Measurements from ENCODE around the gene C19orf38. TPM values are rescaled to one million over a fixed set of nuclear protein-coding genes. Genes with fewer than 3 reads are reported as not detected.
"Not testable (repeated sequence)": the region's sequence is repeated elsewhere in the genome, so short reads cannot be mapped to it uniquely, and the experiment has no call there.

Gene C19orf38
- polyA plus RNA-seq, 1 donor from 2014 or later, result 6.5 TPM

DNA sequence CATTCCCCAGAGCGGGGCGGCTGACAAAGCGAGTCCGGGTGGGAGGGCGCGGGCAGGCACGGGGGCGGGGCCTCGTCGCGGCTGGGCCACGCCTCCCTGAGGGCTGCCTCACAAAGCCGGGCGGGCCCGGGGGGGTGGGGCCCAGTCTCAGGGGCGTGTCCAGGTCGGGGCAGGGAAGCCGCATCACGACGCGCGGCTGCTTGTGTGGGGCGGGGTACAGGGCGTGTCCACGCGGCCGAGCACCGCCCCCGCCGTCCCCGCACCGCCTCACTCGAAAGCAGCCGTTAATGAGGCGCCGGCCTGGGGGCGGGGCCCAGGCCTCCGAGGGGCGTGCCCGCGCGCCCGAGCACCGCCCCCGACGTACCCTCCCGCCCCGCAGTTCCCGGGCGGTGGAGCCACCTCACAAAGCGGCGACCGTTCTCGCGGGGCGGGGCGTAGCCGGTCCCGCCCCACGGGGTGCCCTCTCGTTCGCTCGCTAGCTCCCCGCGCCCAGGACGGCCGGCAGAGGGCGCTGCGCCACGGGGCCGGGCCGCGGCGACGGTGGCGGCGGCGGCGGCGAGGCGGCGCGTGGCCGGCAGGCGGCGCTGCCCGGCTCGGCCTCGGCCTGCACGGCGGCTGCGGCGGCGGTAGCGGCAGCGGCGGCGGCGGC is 22.9 kb downstream of the C19orf38 start, which contains the start of gene CARM1:
Gene CARM1, plus strand, starts transcription at position 599 of the 649 bp plus-strand sequence. CDS start 150 bp downstream, outside the sequence.
- Mint-ChIP-seq H3K36me3 (peaks cover 4% of the 10 kb centered on the region), H3K27ac (peak within 1 kb of the TSS; percentile 61 to 92 (median 86)), H3K27me3 (no peaks in the 10 kb centered on the region)

GRCh38 chr19:10871711-10872545 is 23.7 kb downstream of the C19orf38 start:
- peaks cover 4% of the 10 kb centered on the region for H3K36me3 Mint-ChIP-seq
- peaks cover 19 to 34% (median 22%) of the 10 kb centered on the region in 3 donors for H3K4me1 Mint-ChIP-seq
- H3K4me3 Mint-ChIP-seq, result peak overlapping the region; percentile 80 to 93 (median 86)
- no peaks in the 10 kb centered on the region for H3K9me3 Mint-ChIP-seq
- no peaks in the 10 kb centered on the region for H3K27me3 Mint-ChIP-seq
- H3K27ac Mint-ChIP-seq, result peak overlapping the region; percentile 61 to 83 (median 78)

More for the DNA sequence above, 22.9 kb downstream of the C19orf38 start, which contains the start of gene CARM1:
- H3K4me1 Mint-ChIP-seq, result peaks cover 16 to 28% (median 19%) of the 10 kb centered on the region in 3 donors
- peak within 1 kb of the TSS; percentile 80 to 94 (median 88) for H3K4me3 Mint-ChIP-seq
- no peaks in the 10 kb centered on the region for H3K9me3 Mint-ChIP-seq

GRCh38 chr19:10872546-10873107 is 24.4 kb downstream of the C19orf38 start:
- H3K4me1 Mint-ChIP-seq, result peaks cover 21 to 34% (median 25%) of the 10 kb centered on the region in 3 donors
- H3K27ac Mint-ChIP-seq, result peak overlapping the region; percentile 61 to 83 (median 78)
- peak overlapping the region; percentile 80 to 93 (median 86) for H3K4me3 Mint-ChIP-seq
- H3K9me3 Mint-ChIP-seq, result no peaks in the 10 kb centered on the region
- H3K27me3 Mint-ChIP-seq, result no peaks in the 10 kb centered on the region
- H3K36me3 Mint-ChIP-seq, result peaks cover 4% of the 10 kb centered on the region

GRCh38 chr19:10874024-10874423 is 25.8 kb downstream of the C19orf38 start:
- H3K4me1 Mint-ChIP-seq, result peaks cover 23 to 37% (median 28%) of the 10 kb centered on the region in 3 donors
- no peaks in the 10 kb centered on the region for H3K27me3 Mint-ChIP-seq
- peaks cover 4% of the 10 kb centered on the region for H3K36me3 Mint-ChIP-seq
- peak overlapping the region; percentile 60 to 89 (median 89) for H3K27ac Mint-ChIP-seq
- H3K4me3 Mint-ChIP-seq, result peak overlapping the region; percentile 66 to 91 (median 86)
- H3K9me3 Mint-ChIP-seq, result no peaks in the 10 kb centered on the region

DNA sequence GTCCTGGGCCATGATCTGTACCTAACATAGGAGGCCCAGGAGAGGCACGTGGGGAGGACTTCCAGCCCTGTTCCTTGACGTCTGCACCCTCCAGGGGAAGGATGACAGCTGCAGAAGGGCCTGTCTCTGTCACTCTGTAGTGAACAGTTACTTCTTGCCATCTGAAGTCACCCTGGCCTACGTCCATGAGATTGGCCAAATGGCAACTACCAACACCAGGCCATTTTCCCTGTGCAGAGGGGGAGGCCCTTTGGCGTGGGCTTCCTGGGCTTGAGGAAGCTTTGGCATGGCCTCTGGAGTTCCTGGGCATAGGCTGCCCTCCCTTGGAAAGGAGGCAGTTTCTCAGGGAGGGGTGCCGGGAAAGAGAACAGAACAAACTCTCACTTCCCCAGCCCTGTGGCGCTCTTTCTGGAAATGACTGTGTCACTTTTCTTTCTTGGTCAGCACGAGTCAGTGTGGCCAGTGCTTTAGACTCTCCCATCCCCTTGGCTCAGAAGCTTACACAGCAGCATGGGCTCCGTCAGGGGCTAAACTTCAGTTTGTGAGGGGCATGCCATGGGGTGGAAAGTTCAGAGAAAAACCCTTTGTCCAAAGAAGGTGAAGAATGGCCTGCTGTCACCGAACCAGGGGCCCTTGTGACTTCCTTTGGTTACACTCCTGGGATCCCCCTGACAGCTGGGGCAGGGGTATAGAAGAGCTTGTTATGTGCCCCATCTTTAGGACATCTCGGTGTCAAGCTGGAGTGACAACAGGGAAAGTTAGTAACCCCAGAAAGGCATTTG is 28.4 kb downstream of the C19orf38 start:
- Mint-ChIP-seq H3K4me3 (peak overlapping the region; percentile 30 to 80 (median 70)), H3K27me3 (no peaks in the 10 kb centered on the region), H3K9me3 (no peaks in the 10 kb centered on the region), H3K4me1 (peaks cover 28 to 36% (median 30%) of the 10 kb centered on the region in 3 donors), H3K36me3 (peaks cover 4% of the 10 kb centered on the region), H3K27ac (peak overlapping the region; percentile 61 to 85 (median 80))

GRCh38 chr19:10877608-10878007 is 29.4 kb downstream of the C19orf38 start:
- peak overlapping the region in 2 of 3 donors; percentile 86 to 88 for H3K27ac Mint-ChIP-seq
- H3K36me3 Mint-ChIP-seq, H3K9me3 Mint-ChIP-seq, H3K27me3 Mint-ChIP-seq: not testable (repeated sequence)
- H3K4me1 Mint-ChIP-seq, result peaks cover 27 to 35% (median 28%) of the 10 kb centered on the region in 3 donors
- peak overlapping the region in 3 of 4 donors; percentile 76 to 90 (median 77) for H3K4me3 Mint-ChIP-seq

- peak overlapping the region; percentile 86 to 90 (median 88) for H3K27ac Mint-ChIP-seq
- H3K36me3 Mint-ChIP-seq, result peaks cover 4% of the 10 kb centered on the region
- H3K27me3 Mint-ChIP-seq, result no peaks in the 10 kb centered on the region
- H3K9me3 Mint-ChIP-seq, result no peaks in the 10 kb centered on the region
- H3K4me3 Mint-ChIP-seq, result peak overlapping the region; percentile 56 to 90 (median 81)
- H3K4me1 Mint-ChIP-seq, result peaks cover 23 to 29% (median 24%) of the 10 kb centered on the region in 3 donors
These were observed 30.0 kb downstream of the C19orf38 start for GRCh38 chr19:10878253-10878652.

- H3K36me3 Mint-ChIP-seq, result no peaks in the 10 kb centered on the region
- peaks cover 18 to 23% (median 21%) of the 10 kb centered on the region in 3 donors for H3K4me1 Mint-ChIP-seq
- H3K4me3 Mint-ChIP-seq, result no peak overlapping the region
- no peak overlapping the region for H3K27ac Mint-ChIP-seq
- no peaks in the 10 kb centered on the region for H3K9me3 Mint-ChIP-seq
- no peaks in the 10 kb centered on the region for H3K27me3 Mint-ChIP-seq
These were observed 33.3 kb downstream of the C19orf38 start for GRCh38 chr19:10881403-10882107.

DNA sequence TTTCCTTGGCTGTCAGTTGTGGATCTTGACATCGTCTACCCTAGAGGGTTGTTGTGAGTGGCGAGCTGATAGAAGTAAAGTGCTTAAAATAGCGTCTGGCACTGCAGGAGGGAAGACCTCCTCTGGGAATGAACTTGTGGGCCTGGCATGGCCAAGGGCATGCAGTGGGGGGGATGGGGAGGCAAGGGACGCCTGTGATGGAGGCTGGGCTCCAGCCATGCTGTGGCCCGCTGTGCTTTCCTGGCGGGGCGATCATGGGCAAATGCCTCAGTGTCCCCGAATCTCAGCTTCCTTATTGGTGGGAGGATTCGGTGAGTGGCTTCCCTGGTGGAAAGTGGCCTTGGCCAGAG is 33.9 kb downstream of the C19orf38 start:
- H3K4me1 Mint-ChIP-seq, result peaks cover 14 to 19% (median 17%) of the 10 kb centered on the region in 3 donors
- H3K9me3 Mint-ChIP-seq, result no peaks in the 10 kb centered on the region

DNA sequence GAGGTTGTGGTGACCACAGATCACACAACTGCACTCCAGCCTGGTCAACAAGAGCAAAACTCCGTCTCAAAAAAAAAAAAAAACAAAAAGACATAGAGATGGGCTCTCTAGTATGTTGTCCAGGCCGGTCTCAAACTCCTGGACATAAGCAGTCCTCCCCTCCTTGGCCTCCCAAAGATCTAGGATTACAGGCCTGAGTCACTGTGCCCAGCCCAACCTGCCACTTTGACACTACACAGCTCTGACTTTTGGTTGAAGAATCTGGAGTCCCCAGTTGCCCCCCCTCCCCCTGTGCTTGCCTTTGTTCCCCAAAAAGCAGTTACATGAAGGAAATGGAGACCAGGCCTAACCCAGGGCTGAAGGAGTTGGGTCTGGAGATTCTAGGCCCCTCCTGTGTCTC is 36.1 kb downstream of the C19orf38 start:
- H3K4me3 Mint-ChIP-seq, result no peak overlapping the region
- no peaks in the 10 kb centered on the region for H3K9me3 Mint-ChIP-seq
- peaks cover 7 to 11% (median 8%) of the 10 kb centered on the region in 3 donors for H3K4me1 Mint-ChIP-seq
- no peaks in the 10 kb centered on the region for H3K36me3 Mint-ChIP-seq
- no peaks in the 10 kb centered on the region for H3K27me3 Mint-ChIP-seq
- no peak overlapping the region for H3K27ac Mint-ChIP-seq

More for the DNA sequence above, 33.9 kb downstream of the C19orf38 start:
- Mint-ChIP-seq H3K27me3 (no peaks in the 10 kb centered on the region), H3K27ac (no peak overlapping the region), H3K4me3 (no peak overlapping the region), H3K36me3 (no peaks in the 10 kb centered on the region)

- Mint-ChIP-seq H3K4me1 (peaks cover 6 to 7% (median 6%) of the 10 kb centered on the region in 3 donors), H3K36me3 (no peaks in the 10 kb centered on the region), H3K9me3 (no peaks in the 10 kb centered on the region), H3K27me3 (no peaks in the 10 kb centered on the region), H3K4me3 (no peak overlapping the region), H3K27ac (no peak overlapping the region)
These were observed 37.3 kb downstream of the C19orf38 start for GRCh38 chr19:10885201-10886169.

DNA sequence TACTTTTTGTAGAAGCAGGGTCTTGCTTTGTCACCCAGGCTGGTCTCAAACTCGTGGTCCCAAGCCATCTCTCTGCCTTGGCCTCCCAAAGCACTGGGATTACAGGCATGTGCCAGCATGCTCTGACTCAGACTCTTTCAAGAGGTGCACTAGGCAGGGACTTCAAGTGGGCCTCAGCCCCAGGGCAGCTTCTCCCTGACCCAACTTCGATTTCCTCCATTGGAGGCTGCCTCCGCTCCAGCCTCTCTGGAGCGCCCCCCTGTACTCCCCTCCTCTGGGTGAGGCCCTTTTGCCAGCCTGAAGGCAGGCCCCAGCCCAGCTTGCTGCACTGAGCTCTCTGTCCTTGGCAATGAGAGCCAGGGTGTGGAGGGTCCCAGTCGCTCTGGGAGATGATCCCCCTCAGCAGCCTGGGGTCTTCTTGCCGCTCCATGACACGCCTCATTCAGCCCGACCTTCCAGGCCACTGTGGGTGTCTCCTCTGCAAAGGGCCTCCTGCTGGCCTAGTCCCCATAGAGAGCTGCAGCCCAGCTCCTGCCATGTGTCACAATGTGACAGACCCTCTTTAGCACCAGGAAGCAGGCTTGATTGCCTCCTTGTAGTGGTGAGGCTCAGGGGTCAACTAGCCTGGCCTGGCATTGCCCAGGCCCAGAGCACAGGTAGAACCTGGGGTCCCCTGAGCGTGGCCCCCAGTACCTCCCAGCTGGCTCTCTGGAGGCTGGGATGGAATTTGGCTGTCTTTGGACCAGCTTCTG is 39.6 kb downstream of the C19orf38 start:
- no peak overlapping the region for H3K4me3 Mint-ChIP-seq
- peak overlapping the region in 1 of 3 donors; percentile 31 for H3K27ac Mint-ChIP-seq
- H3K36me3 Mint-ChIP-seq, result no peaks in the 10 kb centered on the region
- H3K27me3 Mint-ChIP-seq, result no peaks in the 10 kb centered on the region
- peaks cover 6 to 7% (median 6%) of the 10 kb centered on the region in 3 donors for H3K4me1 Mint-ChIP-seq
- no peaks in the 10 kb centered on the region for H3K9me3 Mint-ChIP-seq
